ENCODE measurements around the gene CTAGE9.

GRCh38 chr6:131729550-131729949 is 18.7 kb upstream of the CTAGE9 start:
- TF ChIP-seq POLR2A (IDR thresholded peaks at IDR 0.05; ENCODE audit: low read depth) = no peak
- TF ChIP-seq CTCF (IDR thresholded peaks at IDR 0.05) = no peak
- no peak for TF ChIP-seq POLR2AphosphoS5 (IDR thresholded peaks at IDR 0.05)
- no peak for TF ChIP-seq EP300 (IDR thresholded peaks at IDR 0.05)

Data from esophagus muscularis mucosa (tissue), 4 donors.